DND-41 (cell line): ENCODE measurements around the gene DUSP8.

Source experiments
- CTCF ChIP-seq: IDR thresholded peaks from 2 replicates; pipeline ENCODE4 v1.5.1; 2012; ENCODE audit warnings: borderline replicate concordance, low read length, moderate library complexity, mild to moderate bottlenecking; ENCODE audit not compliant: poor library complexity, severe bottlenecking; ENCODE audit errors: extremely low read depth
- EZH2 ChIP-seq: IDR thresholded peaks from 3 replicates; pipeline ENCODE4 v1.6.1; 2012; ENCODE audit warnings: borderline replicate concordance, low read depth, mild to moderate bottlenecking, moderate library complexity, low read length, inconsistent platforms; ENCODE audit not compliant: severe bottlenecking

GRCh38 chr11:1523779-1524178 is 48.3 kb downstream of the DUSP8 start:
- no peak for TF ChIP-seq CTCF
- no peak for TF ChIP-seq EZH2
